SK-N-SH (cell line): Measurements from ENCODE around the gene PPP2R5B. TPM values are rescaled to one million over a fixed set of nuclear protein-coding genes. Genes with fewer than 3 reads are reported as not detected.

Experiments
- CTCF ChIA-PET: fragments of 300-600, 350-600 bp; formaldehyde crosslinking; extraction: SDS; loops from one replicate; lab custom pipeline; 2021; lab: Yijun Ruan, JAX
- POLR2A ChIA-PET: fragments of 350-600 bp; sonication (Branson Sonifier 250); formaldehyde crosslinking; extraction: SDS; loops from one replicate; lab custom pipeline; 2020; ENCODE audit warnings: antibody characterized with exemption, inconsistent platforms; lab: Yijun Ruan, JAX
- DNase-seq: peaks from one replicate; pipeline ENCODE4 v3.0.0; 2012
- H2AFZ ChIP-seq: fragments of 200-600 bp; sonication (generic); 2 replicates; pipeline ENCODE4 v1.8.1; 2016; ENCODE audit warnings: antibody characterized with exemption, mild to moderate bottlenecking, low read depth
- H3F3A ChIP-seq: fragments of 200-600 bp; sonication (generic); replicated peaks from 2 replicates; pipeline ENCODE3; 2016; ENCODE audit warnings: antibody characterized with exemption, mild to moderate bottlenecking; ENCODE audit not compliant: insufficient read depth
- H3K27ac ChIP-seq, 2 experiments: fragments of 200-500 bp in 1 of 2; fragments of 200-600 bp in 1 of 2; sonication (Bioruptor generic) in 1 of 2; sonication (generic), shearing (Covaris generic) in 1 of 2; 2 replicates each; pipeline versions ENCODE4 v1.5.1 to v1.6.1; 2014 to 2016; ENCODE audit warnings: low read depth in 2 of 2, inconsistent platforms in 1 of 2, low read length in 1 of 2, mild to moderate bottlenecking in 1 of 2, mixed read lengths in 1 of 2
- H3K27me3 ChIP-seq: fragments of 200-600 bp; sonication (generic), shearing (Covaris generic); 2 replicates; pipeline ENCODE4 v1.6.1; 2016; ENCODE audit warnings: mixed run types; ENCODE audit not compliant: insufficient read depth
- H3K36me3 ChIP-seq, 2 experiments: fragments of 200-500 bp in 1 of 2; fragments of 200-600 bp in 1 of 2; sonication (Bioruptor generic) in 1 of 2; sonication (generic) in 1 of 2; replicated peaks in 1 of 2; 2 replicates each; pipeline versions ENCODE3 to v1.5.1; 2014 to 2016; ENCODE audit warnings: low read length in 1 of 2, mild to moderate bottlenecking in 1 of 2; ENCODE audit not compliant: insufficient read depth in 2 of 2, control insufficient read depth in 1 of 2
- H3K4me1 ChIP-seq, 2 experiments: fragments of 200-500 bp in 1 of 2; fragments of 200-600 bp in 1 of 2; sonication (Bioruptor generic) in 1 of 2; sonication (generic), shearing (Covaris generic) in 1 of 2; 2 replicates each; pipeline versions ENCODE4 v1.5.1 to v1.6.1; 2014 to 2016; ENCODE audit warnings: low read depth in 1 of 2, low read length in 1 of 2, mixed run types in 1 of 2; ENCODE audit not compliant: insufficient read depth in 2 of 2, control insufficient read depth in 1 of 2
- H3K4me2 ChIP-seq: fragments of 200-600 bp; sonication (generic), shearing (Covaris generic); 2 replicates; pipeline ENCODE4 v1.6.1; 2017; ENCODE audit warnings: mixed run types
- H3K4me3 ChIP-seq, 2 experiments: fragments of 200-500 bp in 1 of 2; fragments of 200-600 bp in 1 of 2; sonication (Bioruptor generic) in 1 of 2; sonication (generic), shearing (Covaris generic) in 1 of 2; 2 replicates each; pipeline versions ENCODE4 v1.5.1 to v1.8.1; 2014 to 2016; ENCODE audit warnings: low read depth in 2 of 2, inconsistent platforms in 1 of 2, low read length in 1 of 2, mild to moderate bottlenecking in 1 of 2, mixed read lengths in 1 of 2, moderate library complexity in 1 of 2
- H3K79me2 ChIP-seq: fragments of 200-600 bp; sonication (generic); 2 replicates; pipeline ENCODE4 v1.8.1; 2017; ENCODE audit warnings: mild to moderate bottlenecking; ENCODE audit not compliant: insufficient read depth
- H3K9ac ChIP-seq: fragments of 200-600 bp; sonication (generic); 2 replicates; pipeline ENCODE4 v1.6.1; 2017; ENCODE audit warnings: mixed run types
- H3K9me2 ChIP-seq: fragments of 200-600 bp; sonication (generic); 2 replicates; pipeline ENCODE4 v1.6.1; 2017; ENCODE audit warnings: mixed run types
- H3K9me3 ChIP-seq: fragments of 200-600 bp; sonication (generic); 2 replicates; pipeline ENCODE4 v1.6.1; 2017; ENCODE audit warnings: mixed run types, mild to moderate bottlenecking, moderate library complexity
- H4K20me1 ChIP-seq: fragments of 200-600 bp; sonication (generic); 2 replicates; pipeline ENCODE4 v1.6.1; 2017; ENCODE audit warnings: mild to moderate bottlenecking, mixed run types; ENCODE audit not compliant: insufficient read depth
- ELF1 ChIP-seq: IDR thresholded peaks from 2 replicates; pipeline ENCODE4 v1.4.0; 2012
- FOXJ3 ChIP-seq: sonication (generic); formaldehyde crosslinking; IDR thresholded peaks from 2 replicates; pipeline ENCODE4 v1.5.1; 2020; ENCODE audit warnings: mild to moderate bottlenecking, missing genetic modification reagents
- GABPA ChIP-seq: IDR thresholded peaks from 2 replicates; pipeline ENCODE4 v1.4.0; 2012; ENCODE audit warnings: low read depth, mild to moderate bottlenecking
- MAX ChIP-seq: IDR thresholded peaks from 2 replicates; pipeline ENCODE4 v1.4.0; 2012; ENCODE audit warnings: low read depth
- PBX3 ChIP-seq: IDR thresholded peaks from 2 replicates; pipeline ENCODE4; 2012
- RAD21 ChIP-seq: IDR thresholded peaks from 2 replicates; pipeline ENCODE4 v1.6.1; 2012; ENCODE audit warnings: mild to moderate bottlenecking, low read length
- RXRA ChIP-seq: IDR thresholded peaks from 2 replicates; pipeline ENCODE4 v1.4.0; 2012; ENCODE audit warnings: low read depth, mild to moderate bottlenecking, borderline replicate concordance
- SIN3A ChIP-seq: IDR thresholded peaks from 2 replicates; pipeline ENCODE4 v1.6.1; 2012; ENCODE audit warnings: low read depth, mild to moderate bottlenecking, low read length, moderate library complexity, borderline replicate concordance
- SMC3 ChIP-seq: IDR thresholded peaks from 2 replicates; pipeline ENCODE4 v1.6.1; 2012; ENCODE audit warnings: low read depth, low read length, improper control_type of control experiment
- USF1 ChIP-seq: IDR thresholded peaks from 2 replicates; pipeline ENCODE4 v1.4.0; 2012; ENCODE audit warnings: low read depth, borderline replicate concordance
- WGBS: methylation state at CpG from one replicate; pipeline ENCODE4 v1.1.6; 2017; ENCODE audit warnings: low lambda C conversion rate; 5-methylcytosine and 5-hydroxymethylcytosine counted together
- polyA plus RNA-seq, 3 experiments: library from polyadenylated mRNA; depleted of rRNA; stranded (reverse); fragments of >200 nt; gene quantifications; 2 replicates each; pipeline ENCODE4 v1.2.3, GENCODE V29; 2012

PPP2R5B gene
- polyA plus RNA-seq, 1 of the 3 experiments (the other 2 are of a cell fraction): 15.1 TPM

- no peak for TF ChIP-seq GABPA
- TF ChIP-seq PBX3: no peak
- TF ChIP-seq RAD21: no peak
- TF ChIP-seq FOXJ3 (CRISPR knock-in tag): no peak
- no peak for TF ChIP-seq MAX
- TF ChIP-seq SMC3: no peak
- TF ChIP-seq RXRA: no peak
- TF ChIP-seq SIN3A: no peak
- H3K9me3 ChIP-seq: no peaks in the 10 kb centered on the region
- no peak for DNase-seq
- peaks cover 13% of the 10 kb centered on the region for H4K20me1 ChIP-seq
- H3K27ac ChIP-seq: no peak overlapping the region
- H3K4me3 ChIP-seq: no peak overlapping the region
- peaks cover 5 to 32% of the 10 kb centered on the region in 2 experiments; a peak in 2 of 4 replicates for H3K4me1 ChIP-seq
- H2AFZ ChIP-seq: no peak overlapping the region
- H3K27me3 ChIP-seq: no peaks in the 10 kb centered on the region
- ChIA-PET POLR2A (interaction anchor here (0.7 kb wide), 1 partner anchor 17 kb away, joined by 5 read pairs; no protein-coding TSS in a partner anchor), CTCF (interaction anchor here (0.8 to 26.7 kb wide), 4 partner anchors 14 to 36 kb away, joined by 3 to 530 read pairs (median 14); partner anchors contain the start of gene CDC42BPG)
- no peaks in the 10 kb centered on the region for H3K36me3 ChIP-seq
- peaks cover 29% of the 10 kb centered on the region for H3K79me2 ChIP-seq
- H3K4me2 ChIP-seq: no peak overlapping the region
- no peaks in the 10 kb centered on the region for H3F3A ChIP-seq
- no peaks in the 10 kb centered on the region for H3K9me2 ChIP-seq
- no peak overlapping the region for H3K9ac ChIP-seq
- WGBS: 91% methylated on average over 14 of the region's 14 CpGs
These were observed 44.1 kb upstream of the PPP2R5B start for GRCh38 chr11:64880240-64881001.

- Histone ChIP-seq H3K9me3 (no peaks in the 10 kb centered on the region), H3K9ac (no peak overlapping the region), H3K79me2 (peaks cover 19% of the 10 kb centered on the region), H3K27ac (no peak overlapping the region), H3K4me3 (no peak overlapping the region), H4K20me1 (peaks cover 3% of the 10 kb centered on the region), H3K9me2 (no peaks in the 10 kb centered on the region), H3K4me1 (peaks cover 0 to 22% of the 10 kb centered on the region in 2 experiments; a peak in 1 of 4 replicates), H3F3A (peaks cover 5% of the 10 kb centered on the region), H3K4me2 (no peak overlapping the region), H3K27me3 (no peaks in the 10 kb centered on the region)
- WGBS: 91% methylated on average over 8 of the region's 8 CpGs
- ChIA-PET CTCF (interaction anchor here (1.8 to 26.7 kb wide), 3 partner anchors 13 to 133 kb away, joined by 5 to 530 read pairs (median 18); partner anchors contain the start of genes ARL2 and CDC42BPG), POLR2A (interaction anchor here (0.7 to 0.8 kb wide), 2 partner anchors 16 to 230 kb away, joined by 4 to 5 read pairs; partner anchors contain the start of gene TM7SF2)
- DNase-seq: no peak
- TF ChIP-seq ELF1 (no peak), USF1 (peak; percentile 41; the same call in 1 of the 2 replicates)
- TF ChIP-seq, all 33 proteins: peak for 1
- H2AFZ ChIP-seq: no peak overlapping the region
- H3K36me3 ChIP-seq: no peaks in the 10 kb centered on the region
These were observed 43.0 kb upstream of the PPP2R5B start for GRCh38 chr11:64881476-64881875.
